ES-I3 (cell line): Measurements from ENCODE around the gene TMEM132D.

Experiments used
- H3K36me3 ChIP-seq: 2 replicates; pipeline ENCODE4 v1.6.1; 2013; ENCODE audit warnings: mild to moderate bottlenecking, low read length, control low read depth, moderate library complexity; ENCODE audit not compliant: insufficient read depth
- H3K4me1 ChIP-seq: 2 replicates; pipeline ENCODE4 v1.6.1; 2013; ENCODE audit warnings: mild to moderate bottlenecking, control low read depth, low read length; ENCODE audit not compliant: insufficient read depth
- H3K9ac ChIP-seq: 2 replicates; pipeline ENCODE4 v1.6.1; 2013; ENCODE audit warnings: low read depth, mild to moderate bottlenecking, low read length, moderate library complexity
- H3K9me3 ChIP-seq: 2 replicates; pipeline ENCODE4 v1.6.1; 2013; ENCODE audit warnings: mild to moderate bottlenecking, low read length, moderate library complexity; ENCODE audit not compliant: control insufficient read depth, insufficient read depth

TMEM132D gene

DNA sequence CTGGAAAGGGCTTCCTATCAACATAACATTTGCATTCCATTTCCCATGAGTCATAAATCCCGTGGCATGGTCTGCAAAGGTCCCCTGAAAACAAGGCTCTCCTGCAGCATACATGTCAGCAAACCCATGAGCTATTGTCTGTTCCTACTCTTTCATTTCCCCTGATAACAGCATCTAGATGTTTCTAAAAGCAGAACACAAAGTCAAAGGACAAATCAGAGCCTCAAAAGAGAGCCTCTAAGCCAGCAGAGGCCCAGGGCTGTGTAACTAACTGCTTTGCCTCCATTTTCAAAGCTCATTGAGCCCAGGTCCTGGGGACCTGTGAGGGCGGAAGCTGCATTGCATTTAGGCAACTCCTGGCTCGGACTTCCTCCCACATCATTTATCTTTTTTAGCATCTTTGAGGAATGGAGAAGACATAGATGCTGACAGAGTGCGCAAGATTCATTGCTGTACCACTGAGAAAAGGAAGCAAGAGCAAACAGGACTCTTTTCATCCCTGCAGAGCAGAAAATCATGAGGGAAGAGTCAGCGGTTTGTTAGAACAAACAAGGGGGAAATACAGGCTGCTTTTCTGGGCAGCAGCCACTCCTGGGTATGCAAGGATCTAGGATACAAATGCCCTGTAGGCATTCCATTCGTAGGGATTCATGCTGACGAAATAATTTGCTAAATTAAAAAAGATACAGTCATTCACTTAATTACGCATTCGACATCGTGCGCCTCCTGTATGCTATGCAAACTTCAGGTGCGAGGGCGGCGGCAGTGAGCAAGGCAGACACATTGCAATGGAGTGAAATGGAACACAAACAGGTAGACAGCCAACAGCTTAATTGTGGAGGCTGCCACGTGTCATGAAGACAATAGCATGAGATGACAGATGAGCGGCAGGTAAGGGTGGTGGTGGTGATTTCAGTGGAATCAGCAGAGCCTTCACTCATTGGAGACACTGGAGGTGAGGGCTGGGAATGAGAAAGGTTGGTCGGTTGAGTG, 131.0 kb downstream of the TMEM132D start:
- Histone ChIP-seq H3K9ac (peak overlapping the region; percentile 29; the same call in 1 of the 2 replicates), H3K9me3 (no peaks in the 10 kb centered on the region), H3K36me3 (no peaks in the 10 kb centered on the region), H3K4me1 (peaks cover 42% of the 10 kb centered on the region)

DNA sequence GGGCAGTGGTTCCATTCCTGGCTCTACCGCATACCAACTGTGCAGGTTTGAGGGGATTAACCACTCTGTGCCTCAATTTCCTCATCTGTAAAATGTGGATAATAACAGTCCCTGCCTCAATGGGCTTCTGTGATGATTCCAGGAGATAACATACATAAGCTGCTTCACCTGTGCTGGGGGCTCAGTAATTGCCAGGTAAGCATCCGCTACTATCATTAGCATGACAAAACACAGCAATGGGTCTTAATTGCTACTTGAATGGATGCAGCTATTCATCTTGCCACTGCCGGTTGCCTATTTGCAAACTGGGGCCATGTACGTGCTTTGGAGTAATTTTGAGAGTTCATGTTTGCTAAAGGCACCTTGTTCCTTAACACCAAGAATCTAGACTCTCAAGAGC, 132.6 kb downstream of the TMEM132D start:
- H3K9me3 ChIP-seq, result peaks cover 4% of the 10 kb centered on the region; the same call in 1 of the 2 replicates
- H3K9ac ChIP-seq, result no peak overlapping the region; the same call in 1 of the 2 replicates
- no peaks in the 10 kb centered on the region for H3K36me3 ChIP-seq
- peaks cover 31% of the 10 kb centered on the region for H3K4me1 ChIP-seq

DNA sequence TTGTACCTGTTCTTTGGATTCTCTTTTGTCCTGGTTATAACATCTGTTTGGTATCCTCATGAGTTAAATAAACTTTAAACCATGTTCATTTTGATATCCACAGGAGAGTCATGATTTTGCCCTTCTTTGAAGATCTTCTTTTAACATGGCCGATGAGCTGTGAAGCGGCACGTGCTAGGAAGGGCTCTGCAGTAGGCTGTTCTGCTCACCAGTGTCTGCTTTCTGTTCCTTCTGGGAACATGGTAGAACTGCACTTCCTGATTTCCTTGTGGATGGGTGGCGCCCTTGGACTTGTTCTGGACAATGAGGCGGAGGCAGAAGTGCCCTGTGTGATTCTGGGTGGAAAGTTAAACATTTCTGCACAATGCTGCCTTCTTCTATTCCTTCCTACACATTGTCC, 138.1 kb downstream of the TMEM132D start:
- Histone ChIP-seq H3K4me1 (peaks cover 5% of the 10 kb centered on the region), H3K9ac (no peak overlapping the region), H3K9me3 (peaks cover 10% of the 10 kb centered on the region), H3K36me3 (no peaks in the 10 kb centered on the region)

DNA sequence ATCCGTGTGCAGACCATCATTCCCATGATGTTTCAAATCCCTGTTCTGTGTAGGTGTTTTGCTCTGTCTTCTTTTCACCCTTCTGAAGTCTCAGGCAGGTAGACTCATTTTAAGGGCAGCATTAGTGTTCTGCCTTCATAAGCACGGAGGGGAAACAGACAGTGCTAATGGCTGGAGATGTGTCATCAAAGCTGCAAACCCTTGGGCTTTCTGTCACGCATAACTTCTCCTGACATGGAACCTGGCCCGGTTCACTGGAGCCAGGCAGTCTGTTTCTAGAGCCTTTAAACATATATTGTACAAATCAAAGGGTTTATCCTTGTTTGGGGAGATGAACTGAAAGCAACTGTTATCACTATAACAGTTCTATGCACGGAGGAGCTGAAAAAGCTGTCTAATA, 141.4 kb downstream of the TMEM132D start:
- H3K9ac ChIP-seq, result no peak overlapping the region
- no peaks in the 10 kb centered on the region for H3K4me1 ChIP-seq
- H3K36me3 ChIP-seq, result no peaks in the 10 kb centered on the region
- H3K9me3 ChIP-seq, result peaks cover 8% of the 10 kb centered on the region

DNA sequence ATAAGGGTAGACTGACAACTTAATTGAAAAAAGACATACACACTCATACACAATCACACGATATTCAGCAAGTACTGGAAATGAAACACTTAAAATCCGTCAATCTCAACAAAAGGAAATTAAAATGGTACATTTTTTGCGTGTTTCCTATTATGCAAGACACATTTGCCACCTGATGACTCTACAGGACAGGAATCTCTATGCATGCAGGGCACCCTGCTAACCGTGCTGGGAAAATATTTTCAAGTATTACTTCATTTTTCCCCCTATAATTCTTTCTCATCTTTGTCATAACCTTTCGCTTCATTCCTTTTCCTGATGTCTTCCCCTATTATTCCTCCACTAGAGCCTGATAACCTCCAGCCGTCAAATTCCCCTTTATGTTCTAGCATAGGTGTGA, 150.2 kb downstream of the TMEM132D start:
- Histone ChIP-seq H3K9me3 (no peaks in the 10 kb centered on the region), H3K9ac (no peak overlapping the region), H3K36me3 (no peaks in the 10 kb centered on the region), H3K4me1 (no peaks in the 10 kb centered on the region)

DNA sequence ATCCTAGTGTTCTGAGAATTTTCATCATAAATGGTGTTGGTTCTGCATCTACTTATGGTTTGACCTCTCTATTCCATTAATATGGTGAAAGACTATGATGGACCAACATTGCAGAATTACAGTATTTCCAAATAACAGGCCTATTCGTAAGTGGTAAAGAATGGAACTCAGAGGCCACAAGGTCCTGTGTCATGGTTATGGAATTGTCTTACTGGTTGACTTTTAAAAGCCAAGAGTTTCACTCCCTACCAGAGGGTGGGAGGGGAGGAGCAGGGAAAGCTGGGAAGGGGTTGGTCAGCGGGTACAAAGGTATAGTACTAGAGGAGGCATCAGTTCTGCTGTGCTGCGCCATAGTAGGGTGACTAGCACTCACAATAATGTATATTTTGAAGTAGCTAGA, 153.4 kb downstream of the TMEM132D start:
- Histone ChIP-seq H3K9me3 (no peaks in the 10 kb centered on the region), H3K4me1 (no peaks in the 10 kb centered on the region), H3K36me3 (no peaks in the 10 kb centered on the region), H3K9ac (no peak overlapping the region)

DNA sequence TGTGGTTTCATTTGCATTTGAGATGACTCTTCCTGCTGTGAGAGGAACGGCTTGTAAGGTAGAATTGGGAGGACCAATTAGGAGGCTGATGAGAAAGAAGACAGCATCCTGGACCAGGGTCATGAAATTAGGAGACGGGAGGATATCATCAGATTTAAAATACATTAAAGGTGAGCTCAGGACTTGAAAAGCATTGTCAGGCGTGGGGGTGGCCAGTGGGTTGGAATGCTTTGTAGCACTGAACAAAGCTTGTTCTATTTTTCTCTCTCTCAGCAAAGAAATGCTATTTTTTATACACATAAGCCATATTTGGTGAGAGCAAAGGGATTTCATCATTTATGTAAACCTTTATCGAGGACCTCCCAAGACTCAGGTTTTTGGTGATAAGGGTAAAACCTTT, 157.5 kb downstream of the TMEM132D start:
- no peak overlapping the region for H3K9ac ChIP-seq
- peaks cover 7% of the 10 kb centered on the region; the same call in 1 of the 2 replicates for H3K9me3 ChIP-seq
- no peaks in the 10 kb centered on the region for H3K4me1 ChIP-seq
- no peaks in the 10 kb centered on the region for H3K36me3 ChIP-seq

DNA sequence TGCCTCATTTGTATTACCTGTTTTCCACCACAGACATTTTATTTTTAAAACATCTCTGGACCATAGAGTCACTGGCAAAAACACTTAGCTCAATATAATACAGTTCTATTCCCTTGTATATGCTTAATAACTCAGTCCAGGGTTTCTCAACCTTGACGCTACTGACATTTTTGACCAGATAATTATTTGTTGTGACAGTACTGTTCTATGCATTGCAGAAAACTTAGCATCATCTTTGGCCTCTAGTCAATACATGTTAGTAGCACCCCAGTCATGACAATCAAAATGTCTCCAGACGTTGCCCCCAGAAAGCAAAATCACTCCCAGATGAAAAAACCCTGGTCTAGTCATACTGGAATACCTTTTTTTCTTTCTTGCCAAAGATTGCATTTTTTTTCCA, 174.7 kb downstream of the TMEM132D start:
- Histone ChIP-seq H3K36me3 (no peaks in the 10 kb centered on the region), H3K9ac (no peak overlapping the region), H3K4me1 (0 out of 2 replicates have a peak, but pooled peaks cover 5% of the 10 kb centered on the region), H3K9me3 (peaks cover 6% of the 10 kb centered on the region)

DNA sequence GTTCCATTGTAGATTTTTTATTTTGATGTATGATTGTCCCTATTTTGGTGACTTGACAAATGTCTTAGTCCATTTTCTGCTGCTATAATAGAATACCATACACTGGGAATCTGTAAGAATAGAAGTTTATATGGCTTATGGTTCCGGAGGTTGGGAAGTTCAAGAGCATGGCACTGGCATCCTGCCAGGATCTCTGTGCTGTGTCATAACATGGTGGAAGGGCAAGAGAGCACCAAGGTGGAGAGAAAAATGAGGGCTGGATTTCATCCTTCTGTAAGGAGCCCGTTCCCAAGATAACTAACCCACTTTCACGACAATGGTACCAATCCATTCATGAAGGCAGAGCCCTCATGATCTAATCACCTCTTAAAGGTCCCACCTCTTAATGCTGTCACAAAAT, 176.7 kb downstream of the TMEM132D start:
- Histone ChIP-seq H3K4me1 (0 out of 2 replicates have a peak, but pooled peaks cover 2% of the 10 kb centered on the region), H3K9ac (no peak overlapping the region), H3K36me3 (no peaks in the 10 kb centered on the region), H3K9me3 (no peaks in the 10 kb centered on the region; the same call in 1 of the 2 replicates)

DNA sequence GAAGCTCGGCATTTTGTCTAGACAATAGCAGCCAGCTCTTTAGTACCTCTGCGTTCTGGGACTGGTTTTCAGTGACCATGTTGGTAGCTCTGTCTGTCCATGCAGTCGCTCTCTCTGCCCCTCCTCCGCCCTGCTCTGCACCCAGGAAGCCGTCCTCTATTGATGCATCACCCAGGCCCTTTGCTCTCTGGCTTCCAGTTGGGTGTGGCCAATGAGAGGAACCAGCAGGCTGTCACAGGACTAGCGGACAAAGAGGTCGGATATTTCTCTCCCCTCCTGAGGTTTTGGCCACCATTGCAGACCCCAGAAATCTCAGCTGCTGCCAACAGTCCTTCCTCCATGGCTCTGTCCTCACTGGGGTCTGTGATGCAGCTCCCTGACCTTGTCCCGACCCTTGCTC, 180.6 kb downstream of the TMEM132D start:
- Histone ChIP-seq H3K36me3 (no peaks in the 10 kb centered on the region), H3K9me3 (no peaks in the 10 kb centered on the region; the same call in 1 of the 2 replicates), H3K4me1 (no peaks in the 10 kb centered on the region), H3K9ac (no peak overlapping the region)

DNA sequence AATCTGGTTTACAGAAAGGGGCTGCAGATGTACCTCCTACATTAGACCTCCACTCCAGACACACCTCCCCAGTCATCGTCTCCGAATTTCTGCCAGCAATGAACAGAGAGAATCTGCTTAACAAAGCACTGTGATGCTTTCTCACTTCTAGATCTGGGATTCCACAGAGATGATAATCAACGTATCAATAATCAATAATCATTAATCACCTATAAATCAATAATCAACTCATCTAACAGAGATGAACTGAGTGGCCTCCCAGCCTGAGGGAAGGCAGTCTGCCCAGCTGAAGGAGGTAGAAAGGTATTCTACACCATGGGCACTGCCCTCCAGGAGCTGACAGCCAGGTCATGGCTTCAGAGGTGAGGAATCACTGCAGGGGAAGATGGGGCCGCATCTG, 183.2 kb downstream of the TMEM132D start:
- Histone ChIP-seq H3K9ac (no peak overlapping the region), H3K36me3 (no peaks in the 10 kb centered on the region), H3K4me1 (no peaks in the 10 kb centered on the region), H3K9me3 (no peaks in the 10 kb centered on the region; the same call in 1 of the 2 replicates)

DNA sequence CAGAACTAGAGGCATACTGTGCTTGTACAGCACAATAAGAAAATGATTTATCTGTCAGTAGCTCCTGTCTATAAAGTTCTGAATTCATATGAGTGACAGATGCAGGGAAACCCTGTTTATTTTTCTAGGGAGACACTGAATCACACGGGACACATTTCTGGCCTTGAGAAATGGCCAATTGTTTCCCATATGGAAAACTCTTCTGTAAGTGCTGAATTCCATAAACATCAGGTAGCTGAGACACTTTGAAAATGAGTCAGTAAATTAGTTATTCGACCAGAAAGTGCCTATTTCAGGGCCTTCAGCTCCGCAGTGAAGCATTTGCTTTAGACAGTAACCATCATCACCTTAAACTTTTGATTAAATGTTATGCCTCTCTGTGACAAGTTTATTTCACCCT, 184.4 kb downstream of the TMEM132D start:
- Histone ChIP-seq H3K36me3 (no peaks in the 10 kb centered on the region), H3K9me3 (no peaks in the 10 kb centered on the region; the same call in 1 of the 2 replicates), H3K4me1 (no peaks in the 10 kb centered on the region)

DNA sequence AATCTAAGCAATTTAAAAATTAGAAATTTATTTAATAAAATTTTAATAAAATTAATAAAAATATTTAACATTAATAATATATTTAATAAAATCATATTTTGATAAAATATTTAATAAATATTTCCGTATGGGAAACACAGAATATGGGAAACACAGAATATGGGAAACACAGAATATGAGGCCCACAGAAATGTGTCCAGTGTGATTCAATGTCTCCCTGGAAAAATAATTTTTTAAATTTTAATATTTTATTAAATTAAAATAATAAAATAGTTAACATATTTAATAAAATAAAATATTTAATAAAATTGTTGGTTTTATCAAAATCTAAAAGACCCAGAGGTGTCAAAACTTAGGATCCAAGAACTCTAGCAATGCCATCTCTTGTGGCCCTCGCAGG, 186.4 kb downstream of the TMEM132D start:
- Histone ChIP-seq H3K9ac (no peak overlapping the region), H3K36me3 (no peaks in the 10 kb centered on the region), H3K9me3 (no peaks in the 10 kb centered on the region), H3K4me1 (no peaks in the 10 kb centered on the region)

More for the DNA sequence above, 184.4 kb downstream of the TMEM132D start:
- no peak overlapping the region for H3K9ac ChIP-seq

DNA sequence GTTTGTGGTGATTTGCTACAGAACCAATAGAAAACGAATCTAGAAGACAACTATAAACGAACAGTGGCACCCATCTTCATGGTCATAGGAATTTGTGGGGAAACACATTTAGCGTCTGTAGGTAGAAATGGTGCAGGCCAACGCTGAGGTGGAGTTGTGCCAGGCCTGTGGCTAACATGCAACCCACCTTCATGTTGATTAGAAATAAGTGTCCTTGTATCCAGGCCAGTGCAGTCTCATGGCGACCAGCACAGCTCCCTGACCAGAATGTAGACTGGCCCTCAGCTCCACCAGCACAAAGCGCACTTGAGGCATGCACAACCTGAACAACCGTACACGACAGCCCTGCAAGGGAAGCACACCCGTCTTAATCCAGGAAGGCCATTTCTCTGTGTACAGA, 187.0 kb downstream of the TMEM132D start:
- no peaks in the 10 kb centered on the region for H3K4me1 ChIP-seq
- no peak overlapping the region for H3K9ac ChIP-seq
- H3K36me3 ChIP-seq, result no peaks in the 10 kb centered on the region
- no peaks in the 10 kb centered on the region for H3K9me3 ChIP-seq

DNA sequence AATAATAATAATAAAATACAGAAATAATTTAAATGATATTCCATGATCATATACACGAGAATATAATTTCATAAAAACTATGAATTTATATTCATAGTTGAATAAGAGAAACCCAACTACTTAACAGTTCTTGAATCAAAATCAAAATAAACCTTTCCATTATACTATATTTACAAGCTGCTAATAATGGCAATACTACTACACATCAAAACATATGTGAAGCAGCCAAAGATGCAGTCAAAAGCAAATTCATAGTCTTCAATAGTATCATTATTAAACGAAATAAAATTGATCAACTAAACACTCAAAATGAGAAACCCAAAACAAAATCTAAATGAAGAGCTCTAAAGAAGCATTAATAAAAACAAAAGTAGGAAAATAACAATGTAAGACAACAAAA, 197.1 kb downstream of the TMEM132D start:
- Histone ChIP-seq H3K9me3 (peaks cover 4% of the 10 kb centered on the region; the same call in 1 of the 2 replicates), H3K9ac (no peak overlapping the region), H3K4me1 (no peaks in the 10 kb centered on the region), H3K36me3 (no peaks in the 10 kb centered on the region)
